Measurements from ENCODE around the gene DTD1. TPM values are rescaled to one million over a fixed set of nuclear protein-coding genes. Genes with fewer than 3 reads are reported as not detected.
A peak's percentile ranks its signal among the peaks of the same experiment; 100 is the strongest.

The DTD1 gene
- total RNA-seq, 6 donors from 2014 or later = 19.9 to 31.2 (median 24.8) TPM

DNA sequence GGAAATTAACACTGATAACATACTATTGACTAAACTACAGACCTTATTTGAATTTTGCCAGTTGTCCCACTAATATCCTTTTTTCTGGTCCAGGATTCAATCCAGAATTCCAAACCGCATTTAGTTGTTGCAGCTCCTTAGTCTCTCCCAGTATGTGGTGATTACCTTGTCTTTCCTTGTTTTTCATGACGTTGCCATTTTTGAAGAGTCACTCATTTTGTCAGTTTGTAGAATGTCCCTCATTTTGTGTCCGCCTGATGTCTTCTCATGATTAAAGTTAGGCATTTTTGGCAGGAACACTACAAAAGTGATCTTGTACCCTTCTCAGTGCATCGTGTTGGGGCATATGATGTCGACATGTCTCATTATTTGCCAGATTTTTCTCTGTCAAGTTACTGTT lies 33.1 kb downstream of the DTD1 start:
- ATAC-seq (ENCODE audit: low FRiP score in 2 of 2) (no peak), DNase-seq (no peak)
- Histone ChIP-seq H3K27me3 (no peaks in the 10 kb centered on the region), H3K27ac (no peak overlapping the region), H3K36me3 (no peaks in the 10 kb centered on the region), H3K4me3 (no peak overlapping the region), H3K9me3 (no peaks in the 10 kb centered on the region), H3K4me1 (no peaks in the 10 kb centered on the region)
- TF ChIP-seq POLR2AphosphoS5 (IDR thresholded peaks at IDR 0.05) (no peak), POLR2A (IDR thresholded peaks at IDR 0.05) (no peak), EP300 (IDR thresholded peaks at IDR 0.05) (no peak)
- TF ChIP-seq, protein P1, sequence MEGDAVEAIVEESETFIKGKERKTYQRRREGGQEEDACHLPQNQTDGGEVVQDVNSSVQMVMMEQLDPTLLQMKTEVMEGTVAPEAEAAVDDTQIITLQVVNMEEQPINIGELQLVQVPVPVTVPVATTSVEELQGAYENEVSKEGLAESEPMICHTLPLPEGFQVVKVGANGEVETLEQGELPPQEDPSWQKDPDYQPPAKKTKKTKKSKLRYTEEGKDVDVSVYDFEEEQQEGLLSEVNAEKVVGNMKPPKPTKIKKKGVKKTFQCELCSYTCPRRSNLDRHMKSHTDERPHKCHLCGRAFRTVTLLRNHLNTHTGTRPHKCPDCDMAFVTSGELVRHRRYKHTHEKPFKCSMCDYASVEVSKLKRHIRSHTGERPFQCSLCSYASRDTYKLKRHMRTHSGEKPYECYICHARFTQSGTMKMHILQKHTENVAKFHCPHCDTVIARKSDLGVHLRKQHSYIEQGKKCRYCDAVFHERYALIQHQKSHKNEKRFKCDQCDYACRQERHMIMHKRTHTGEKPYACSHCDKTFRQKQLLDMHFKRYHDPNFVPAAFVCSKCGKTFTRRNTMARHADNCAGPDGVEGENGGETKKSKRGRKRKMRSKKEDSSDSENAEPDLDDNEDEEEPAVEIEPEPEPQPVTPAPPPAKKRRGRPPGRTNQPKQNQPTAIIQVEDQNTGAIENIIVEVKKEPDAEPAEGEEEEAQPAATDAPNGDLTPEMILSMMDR (IDR thresholded peaks at IDR 0.05) = no peak
- 89 to 90% methylated on average over 5 of the region's 5 CpGs for WGBS, 2 donors

DNA sequence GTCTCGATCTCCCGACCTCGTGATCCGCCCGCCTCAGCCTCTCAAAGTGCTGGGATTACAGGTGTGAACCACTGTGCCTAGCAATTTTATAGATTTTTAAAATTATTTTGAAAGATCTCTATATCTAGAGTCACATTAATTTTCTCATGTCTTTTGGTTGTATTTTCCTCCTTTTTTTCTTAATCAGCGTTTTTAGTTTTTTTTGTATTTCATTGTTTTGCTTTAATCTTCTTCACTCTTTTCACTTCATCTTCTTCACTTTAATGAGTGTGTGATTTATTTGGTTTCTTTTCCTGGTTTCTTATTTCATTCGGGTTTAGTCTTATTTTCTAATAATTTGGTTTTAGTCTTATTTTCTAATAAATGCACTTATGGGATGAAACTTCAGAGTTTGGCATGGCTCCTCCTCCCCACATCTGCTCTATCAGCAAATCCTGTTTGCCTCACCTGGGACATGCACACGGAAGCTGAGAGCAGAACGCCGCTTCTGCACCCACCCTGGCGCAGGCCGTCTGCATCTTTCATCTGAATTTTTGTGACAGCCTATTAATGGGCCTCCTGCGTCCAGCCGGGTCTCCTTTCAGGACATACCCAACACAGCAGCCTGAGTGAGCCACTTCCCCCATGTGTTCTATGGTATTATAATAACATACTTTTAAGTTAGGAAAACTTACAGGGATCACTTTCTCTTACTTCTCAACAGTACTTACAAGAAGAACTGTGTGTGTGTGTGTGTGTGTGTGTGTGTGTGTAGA lies 35.5 kb downstream of the DTD1 start:
- Histone ChIP-seq H3K27me3 (no peaks in the 10 kb centered on the region), H3K9me3 (no peaks in the 10 kb centered on the region), H3K4me3 (no peak overlapping the region), H3K36me3 (peaks cover 0 to 4% (median 0%) of the 10 kb centered on the region in 4 donors), H3K4me1 (no peaks in the 10 kb centered on the region), H3K27ac (no peak overlapping the region)
- ATAC-seq (ENCODE audit: low FRiP score in 2 of 2) (no peak), DNase-seq (no peak)
- TF ChIP-seq POLR2A (IDR thresholded peaks at IDR 0.05) = no peak
- TF ChIP-seq EP300 (IDR thresholded peaks at IDR 0.05) = no peak
- TF ChIP-seq POLR2AphosphoS5 (IDR thresholded peaks at IDR 0.05) = no peak
- TF ChIP-seq, protein P1 (IDR thresholded peaks at IDR 0.05) = no peak
- WGBS, 2 donors = 89 to 91% methylated on average over 14 of the region's 14 CpGs

DNA sequence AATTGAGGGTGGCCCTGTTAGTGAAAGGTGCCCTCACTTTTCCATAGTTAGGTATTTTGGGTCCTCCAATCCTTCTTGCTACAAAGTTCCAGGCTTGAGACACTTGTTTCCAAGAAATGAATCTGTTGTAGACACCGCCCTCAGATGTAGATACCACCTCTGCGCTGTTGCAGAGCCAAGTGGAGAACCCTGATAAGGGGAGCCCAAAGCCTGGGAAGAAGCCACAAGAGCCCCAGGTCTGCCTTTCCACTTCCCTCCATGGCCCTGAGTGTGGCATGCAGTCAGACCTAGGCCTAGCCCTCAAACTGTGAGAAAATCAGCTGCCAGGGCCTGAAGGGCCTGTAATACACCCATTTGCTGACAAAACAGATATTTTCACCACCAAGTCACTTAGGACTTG lies 37.1 kb downstream of the DTD1 start:
- no peak for DNase-seq
- 0 to 75% methylated on average over 1 to 2 of the region's 2 CpGs for WGBS, 2 donors

DNA sequence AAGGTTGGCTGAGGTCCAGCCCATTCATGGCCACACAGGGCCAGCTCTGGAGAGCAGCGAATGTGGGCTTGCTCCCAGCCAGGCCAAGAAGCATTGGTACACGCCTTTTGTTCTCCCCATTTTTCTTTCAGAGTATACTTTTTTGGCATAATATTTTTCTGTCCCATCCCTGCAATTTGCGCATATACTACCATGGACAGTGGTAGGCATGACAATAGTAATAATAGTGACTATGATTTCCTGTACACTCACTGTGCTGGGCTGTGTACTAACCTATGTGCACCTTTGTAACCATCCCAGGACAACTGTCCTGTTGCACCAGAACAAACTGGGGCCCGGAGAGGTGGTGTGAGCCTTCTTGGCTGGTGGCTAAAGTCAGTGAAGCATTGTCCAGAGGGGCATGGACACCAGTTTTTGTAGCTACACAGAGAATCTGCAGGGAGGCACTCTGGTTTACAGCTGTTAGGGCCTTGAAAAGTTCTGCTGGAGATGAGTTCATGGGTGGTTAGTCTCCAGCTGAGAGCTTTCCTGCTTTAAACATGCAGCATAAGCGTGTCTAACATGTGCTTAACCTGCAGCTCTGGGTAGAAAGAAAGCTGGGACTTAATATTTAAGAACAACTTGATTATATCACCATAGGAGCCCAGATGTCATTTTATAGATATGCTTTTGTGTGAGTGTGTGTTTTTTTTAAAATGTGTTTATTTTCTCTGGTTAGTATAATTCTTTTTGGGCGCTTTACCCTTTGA lies 38.2 kb downstream of the DTD1 start:
- Histone ChIP-seq H3K4me3 (no peak overlapping the region), H3K27me3 (no peaks in the 10 kb centered on the region), H3K36me3 (peaks cover 0 to 4% (median 0%) of the 10 kb centered on the region in 4 donors), H3K27ac (no peak overlapping the region), H3K4me1 (no peaks in the 10 kb centered on the region), H3K9me3 (no peaks in the 10 kb centered on the region)
- no peak for ATAC-seq (ENCODE audit: low FRiP score in 2 of 2)
- no peak for DNase-seq
- WGBS, 2 donors = 76 to 85% methylated on average over 6 of the region's 6 CpGs
- TF ChIP-seq, protein P1 (IDR thresholded peaks at IDR 0.05) = no peak
- TF ChIP-seq EP300 (IDR thresholded peaks at IDR 0.05) (no peak), POLR2AphosphoS5 (IDR thresholded peaks at IDR 0.05) (no peak), POLR2A (IDR thresholded peaks at IDR 0.05) (no peak)

More for the DNA sequence above, 37.1 kb downstream of the DTD1 start:
- Histone ChIP-seq H3K4me1 (no peaks in the 10 kb centered on the region), H3K9me3 (no peaks in the 10 kb centered on the region), H3K27me3 (no peaks in the 10 kb centered on the region), H3K4me3 (no peak overlapping the region), H3K27ac (no peak overlapping the region), H3K36me3 (peaks cover 0 to 4% (median 0%) of the 10 kb centered on the region in 4 donors)
- TF ChIP-seq, protein P1 (IDR thresholded peaks at IDR 0.05) = no peak
- TF ChIP-seq POLR2AphosphoS5 (IDR thresholded peaks at IDR 0.05) (no peak), POLR2A (IDR thresholded peaks at IDR 0.05) (no peak), EP300 (IDR thresholded peaks at IDR 0.05) (no peak)
- peak in 1 of 2 donors; percentile 42 for ATAC-seq (ENCODE audit: low FRiP score in 2 of 2)

Data from upper lobe of left lung (tissue), 6 donors.